CD4-positive, alpha-beta T cell (primary cell): ENCODE results near the gene TENT4B. TPM values are rescaled to one million over a fixed set of nuclear protein-coding genes. Genes with fewer than 3 reads are reported as not detected.

ENCODE experiments used
- ATAC-seq: fragments of 200-7000 bp; cut with Tn5 transposase; one replicate; pipeline ENCODE4 v1.10.0; 2022; ENCODE audit warnings: mild to moderate bottlenecking; ENCODE audit not compliant: poor library complexity
- CTCF ChIA-PET: fragments of 350-600 bp; sonication (Branson Sonifier 250); formaldehyde crosslinking; loops from one replicate; lab custom pipeline; 2021; ENCODE audit warnings: antibody characterized with exemption, inconsistent platforms; lab: Charles Lee
- POLR2A ChIA-PET: fragments of 350-600 bp; sonication (Branson Sonifier 250); formaldehyde crosslinking; loops from one replicate; lab custom pipeline; 2021; ENCODE audit warnings: antibody characterized with exemption, inconsistent platforms; lab: Charles Lee
- DNase-seq, 14 experiments: peaks; one replicate each; pipeline ENCODE4 v3.0.0-alpha.2; 2013 to 2020; ENCODE audit warnings: mixed read lengths in 2 of 14
- H3K27ac ChIP-seq, 2 donors: one replicate each; pipeline versions ENCODE4 v1.5.1 to v1.7.0; 2013; ENCODE audit warnings: low read length in 2 of 2, low read depth in 1 of 2, mild to moderate bottlenecking in 1 of 2
- H3K27me3 ChIP-seq, 2 experiments: 1 replicate in 1 of 2; 2 replicates in 1 of 2; pipeline versions ENCODE4 v1.6.1 to v1.7.0; 2013; ENCODE audit warnings: low read length in 2 of 2, control low read depth in 1 of 2, mild to moderate bottlenecking in 1 of 2, moderate library complexity in 1 of 2; ENCODE audit not compliant: insufficient read depth in 2 of 2, control insufficient read depth in 1 of 2
- H3K36me3 ChIP-seq: one replicate; pipeline ENCODE4 v1.6.1; 2013; ENCODE audit warnings: low read length, control low read depth; ENCODE audit not compliant: insufficient read depth
- H3K4me1 ChIP-seq: one replicate; pipeline ENCODE4 v1.6.1; 2013; ENCODE audit warnings: low read length, control low read depth; ENCODE audit not compliant: insufficient read depth
- H3K4me3 ChIP-seq: one replicate; pipeline ENCODE4 v1.5.1; 2013; ENCODE audit warnings: mild to moderate bottlenecking, low read length, moderate library complexity
- H3K9me3 ChIP-seq, 2 experiments: 1 replicate in 1 of 2; 2 replicates in 1 of 2; pipeline versions ENCODE4 v1.6.1 to v1.7.0; 2013; ENCODE audit warnings: low read length in 2 of 2, mild to moderate bottlenecking in 2 of 2, control low read depth in 1 of 2, moderate library complexity in 1 of 2; ENCODE audit not compliant: control insufficient read depth in 1 of 2, insufficient read depth in 1 of 2
- H3K27ac Mint-ChIP-seq: one replicate; pipeline ENCODE4 v1.8.0; 2020; ENCODE audit warnings: mixed read lengths
- H3K27me3 Mint-ChIP-seq: one replicate; pipeline ENCODE4 v1.8.0; 2021; ENCODE audit warnings: mixed read lengths
- H3K36me3 Mint-ChIP-seq: one replicate; pipeline ENCODE4 v1.8.0; 2021; ENCODE audit warnings: low read depth, mixed read lengths
- H3K4me1 Mint-ChIP-seq: one replicate; pipeline ENCODE4 v1.8.0; 2021; ENCODE audit warnings: low read depth, mixed read lengths
- H3K4me3 Mint-ChIP-seq: one replicate; pipeline ENCODE4 v1.8.0; 2020; ENCODE audit warnings: mild to moderate bottlenecking, mixed read lengths
- H3K9me3 Mint-ChIP-seq: one replicate; pipeline ENCODE4 v1.8.0; 2020; ENCODE audit warnings: mixed read lengths
- CTCF ChIP-seq: fragments of 200-600 bp; IDR thresholded peaks from one replicate; pipeline ENCODE4 v1.8.0; 2022; ENCODE audit warnings: antibody characterized with exemption, mild to moderate bottlenecking
- intact Hi-C, 2 experiments: fragments of 100-400 bp; cut with DNase I in 1 of 2; cut with micrococcal nuclease in 1 of 2; formaldehyde crosslinking; loops; one replicate each; pipeline versions ENCODE4 v1.15.1 to v1.9.0; 2023 to 2025; cut with DNase I, micrococcal nuclease
- total RNA-seq, 174 experiments: library from RNA in 2 of 174; stranded (reverse) in 2 of 174; gene quantifications; one replicate each; pipeline ENCODE4 v1.2.3 and lab custom pipeline; 2021 to 2026

Gene TENT4B
- total RNA-seq, 2 experiments from 2014 or later, result 32.9 to 35.0 TPM

- CTCF ChIA-PET, result no interaction called here
- H3K9me3 Mint-ChIP-seq, result no peaks in the 10 kb centered on the region
- Histone ChIP-seq H3K27ac (no peak overlapping the region), H3K27me3 (no peaks in the 10 kb centered on the region), H3K9me3 (no peaks in the 10 kb centered on the region), H3K4me3 (no peak overlapping the region), H3K36me3 (peaks cover 61% of the 10 kb centered on the region), H3K4me1 (no peaks in the 10 kb centered on the region)
- POLR2A ChIA-PET, result interaction anchor here (1.5 kb wide), 1 partner anchor 8 kb away, joined by 4 read pairs; no protein-coding TSS in a partner anchor
- no peak for TF ChIP-seq CTCF
- peaks cover 6% of the 10 kb centered on the region for H3K4me1 Mint-ChIP-seq
- no peak for ATAC-seq
- peaks cover 96% of the 10 kb centered on the region for H3K36me3 Mint-ChIP-seq
- no peak overlapping the region for H3K4me3 Mint-ChIP-seq
- intact Hi-C loops, result loop anchor here in 1 of 2 experiments (10.0 kb wide), 1 partner anchor 295 kb away; no protein-coding TSS in a partner anchor
- H3K27ac Mint-ChIP-seq, result no peak overlapping the region
- no peaks in the 10 kb centered on the region for H3K27me3 Mint-ChIP-seq
- DNase-seq, result no peak
Measured at GRCh38 chr16:50219402-50219975, 66.4 kb downstream of the TENT4B start.

GRCh38 chr16:50224286-50224685 lies 71.2 kb downstream of the TENT4B start:
- H3K4me3 Mint-ChIP-seq, result no peak overlapping the region
- Histone ChIP-seq H3K4me1 (no peaks in the 10 kb centered on the region), H3K4me3 (no peak overlapping the region), H3K9me3 (no peaks in the 10 kb centered on the region), H3K27ac (no peak overlapping the region), H3K36me3 (peaks cover 63% of the 10 kb centered on the region), H3K27me3 (no peaks in the 10 kb centered on the region)
- no peak overlapping the region for H3K27ac Mint-ChIP-seq
- no peaks in the 10 kb centered on the region for H3K27me3 Mint-ChIP-seq
- ATAC-seq (no peak), DNase-seq (no peak)
- no peaks in the 10 kb centered on the region for H3K9me3 Mint-ChIP-seq
- ChIA-PET CTCF (interaction anchor here (1.1 to 1.2 kb wide), 2 partner anchors 130 to 199 kb away, joined by 3 read pairs; partner anchors contain the start of gene CNEP1R1), POLR2A (no interaction called here)
- TF ChIP-seq CTCF, result no peak
- H3K36me3 Mint-ChIP-seq, result peaks cover 92% of the 10 kb centered on the region
- intact Hi-C loops, result no loop called here
- no peaks in the 10 kb centered on the region for H3K4me1 Mint-ChIP-seq

- H3K4me1 Mint-ChIP-seq, result no peaks in the 10 kb centered on the region
- no peak overlapping the region for H3K27ac ChIP-seq
Measured at GRCh38 chr16:50227120-50227519, 74.0 kb downstream of the TENT4B start.

More at GRCh38 chr16:50227120-50227519, 74.0 kb downstream of the TENT4B start:
- ChIA-PET CTCF (no interaction called here), POLR2A (no interaction called here)
- no peak for DNase-seq
- Histone ChIP-seq H3K4me3 (no peak overlapping the region), H3K4me1 (no peaks in the 10 kb centered on the region), H3K9me3 (no peaks in the 10 kb centered on the region), H3K27me3 (no peaks in the 10 kb centered on the region), H3K36me3 (peaks cover 58% of the 10 kb centered on the region)
- Mint-ChIP-seq H3K27ac (no peak overlapping the region), H3K27me3 (no peaks in the 10 kb centered on the region), H3K9me3 (no peaks in the 10 kb centered on the region), H3K4me3 (no peak overlapping the region), H3K36me3 (peaks cover 89% of the 10 kb centered on the region)
- no peak for ATAC-seq
- TF ChIP-seq CTCF, result no peak
- intact Hi-C loops, result no loop called here
